Thoracic aorta (tissue), 2 donors: ENCODE results near the gene RAD9A. TPM values are rescaled to one million over a fixed set of nuclear protein-coding genes. Genes with fewer than 3 reads are reported as not detected.

Source experiments
- ATAC-seq: fragments of 150-250 bp; one replicate; pipeline ENCODE4 v1.8.0; 2017; ENCODE audit warnings: low read depth; ENCODE audit not compliant: insufficient number of reproducible peaks, low FRiP score
- DNase-seq: peaks from one replicate; pipeline ENCODE4 v3.0.0-alpha.2; 2020; ENCODE audit warnings: low spot score
- H3K27ac ChIP-seq, 2 donors: fragments of 200-600 bp; sonication (generic); 1 replicate in 1 of 2; 2 replicates in 1 of 2; pipeline ENCODE4 v1.5.1; 2016; ENCODE audit warnings: mild to moderate bottlenecking in 2 of 2, moderate library complexity in 2 of 2
- H3K27me3 ChIP-seq: fragments of 200-600 bp; sonication (generic); replicated peaks from 2 replicates; pipeline ENCODE4 v1.6.0; 2016; ENCODE audit warnings: mild to moderate bottlenecking; ENCODE audit not compliant: insufficient read depth
- H3K36me3 ChIP-seq: fragments of 200-600 bp; sonication (generic); one replicate; pipeline ENCODE4 v1.5.1; 2016
- H3K4me1 ChIP-seq, 2 donors: fragments of 200-600 bp; sonication (generic); 1 replicate in 1 of 2; 2 replicates in 1 of 2; pipeline versions ENCODE4 v1.5.1 to v1.6.0; 2016; ENCODE audit warnings: low read depth in 2 of 2, mild to moderate bottlenecking in 1 of 2; ENCODE audit not compliant: control insufficient read depth in 1 of 2
- H3K4me3 ChIP-seq: fragments of 200-600 bp; sonication (generic); 2 replicates; pipeline ENCODE4 v1.5.1; 2016; ENCODE audit warnings: mild to moderate bottlenecking
- H3K9me3 ChIP-seq: fragments of 200-600 bp; sonication (generic); 2 replicates; pipeline ENCODE4 v1.5.1; 2016
- total RNA-seq, 2 donors: library from RNA; depleted of rRNA; stranded (reverse); fragments of >200 nt; gene quantifications; one replicate each; pipeline versions ENCODE4 v1.1.0 to v1.2.3, GENCODE V29; 2016
- TF ChIP-seq, protein P1 (sequence below): fragments of 200-600 bp; sonication (generic); IDR thresholded peaks from one replicate; pipeline ENCODE4 v1.5.1; 2019; ENCODE audit warnings: antibody characterized with exemption

The RAD9A gene
- total RNA-seq, 2 donors from 2014 or later = 15.8 to 23.0 TPM

DNA sequence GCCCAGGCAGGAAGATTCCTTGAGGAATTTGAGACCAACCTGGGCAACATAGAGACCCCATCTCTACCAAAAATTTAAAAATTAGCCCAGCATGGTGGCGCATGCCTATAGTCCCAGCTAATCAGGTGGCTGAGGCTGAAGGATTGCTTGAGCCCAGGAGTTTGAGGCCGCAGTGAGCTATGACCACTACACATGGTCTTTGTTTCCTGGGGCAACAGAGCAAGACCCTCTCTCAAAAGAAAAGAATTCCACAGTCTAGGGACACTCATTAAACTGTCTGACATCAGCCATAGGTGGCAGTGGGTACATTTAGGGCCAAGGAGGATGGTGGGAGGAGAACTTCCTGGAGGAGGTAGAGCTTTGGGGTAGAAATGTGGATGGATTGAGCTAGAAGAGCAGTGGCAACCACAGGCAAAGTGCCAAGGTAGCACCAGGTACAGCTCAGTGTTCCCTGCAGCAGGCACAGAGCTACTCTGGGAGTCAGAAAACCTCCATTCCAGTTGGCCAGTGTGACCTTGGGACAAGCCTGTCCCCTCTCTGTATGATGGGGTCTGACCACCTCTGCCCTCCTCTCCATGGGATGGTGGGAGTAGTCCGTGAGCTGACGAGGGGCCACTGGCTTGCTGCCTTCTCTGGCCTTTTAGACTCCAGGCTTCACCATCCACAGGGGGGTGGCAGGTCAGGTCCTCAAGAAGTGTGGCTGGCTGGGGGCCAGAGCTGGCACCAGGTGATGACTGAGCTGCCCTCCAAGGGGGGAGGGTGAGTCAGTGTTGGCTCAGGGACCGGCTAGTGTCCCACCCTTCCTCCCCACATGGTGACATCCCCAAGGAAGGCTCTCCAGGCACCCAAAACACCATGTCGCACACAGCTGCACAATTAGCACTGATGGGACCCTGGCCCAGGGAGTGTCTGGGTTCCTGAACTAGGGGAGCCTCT lies 14.6 kb upstream of the RAD9A start:
- Histone ChIP-seq H3K9me3 (no peaks in the 10 kb centered on the region), H3K4me3 (no peak overlapping the region), H3K27me3 (no peaks in the 10 kb centered on the region), H3K4me1 (peaks cover 5 to 18% of the 10 kb centered on the region in 2 donors), H3K36me3 (no peaks in the 10 kb centered on the region), H3K27ac (no peak overlapping the region)
- DNase-seq = no peak
- TF ChIP-seq, protein P1, sequence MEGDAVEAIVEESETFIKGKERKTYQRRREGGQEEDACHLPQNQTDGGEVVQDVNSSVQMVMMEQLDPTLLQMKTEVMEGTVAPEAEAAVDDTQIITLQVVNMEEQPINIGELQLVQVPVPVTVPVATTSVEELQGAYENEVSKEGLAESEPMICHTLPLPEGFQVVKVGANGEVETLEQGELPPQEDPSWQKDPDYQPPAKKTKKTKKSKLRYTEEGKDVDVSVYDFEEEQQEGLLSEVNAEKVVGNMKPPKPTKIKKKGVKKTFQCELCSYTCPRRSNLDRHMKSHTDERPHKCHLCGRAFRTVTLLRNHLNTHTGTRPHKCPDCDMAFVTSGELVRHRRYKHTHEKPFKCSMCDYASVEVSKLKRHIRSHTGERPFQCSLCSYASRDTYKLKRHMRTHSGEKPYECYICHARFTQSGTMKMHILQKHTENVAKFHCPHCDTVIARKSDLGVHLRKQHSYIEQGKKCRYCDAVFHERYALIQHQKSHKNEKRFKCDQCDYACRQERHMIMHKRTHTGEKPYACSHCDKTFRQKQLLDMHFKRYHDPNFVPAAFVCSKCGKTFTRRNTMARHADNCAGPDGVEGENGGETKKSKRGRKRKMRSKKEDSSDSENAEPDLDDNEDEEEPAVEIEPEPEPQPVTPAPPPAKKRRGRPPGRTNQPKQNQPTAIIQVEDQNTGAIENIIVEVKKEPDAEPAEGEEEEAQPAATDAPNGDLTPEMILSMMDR = no peak
- ATAC-seq = no peak

- TF ChIP-seq, protein P1 = no peak
- Histone ChIP-seq H3K27me3 (no peaks in the 10 kb centered on the region), H3K36me3 (no peaks in the 10 kb centered on the region), H3K27ac (no peak overlapping the region), H3K9me3 (no peaks in the 10 kb centered on the region), H3K4me1 (peaks cover 5 to 17% of the 10 kb centered on the region in 2 donors), H3K4me3 (no peak overlapping the region)
- ATAC-seq (no peak), DNase-seq (no peak)
Measured at GRCh38 chr11:67378544-67378943, 13.2 kb upstream of the RAD9A start.

DNA sequence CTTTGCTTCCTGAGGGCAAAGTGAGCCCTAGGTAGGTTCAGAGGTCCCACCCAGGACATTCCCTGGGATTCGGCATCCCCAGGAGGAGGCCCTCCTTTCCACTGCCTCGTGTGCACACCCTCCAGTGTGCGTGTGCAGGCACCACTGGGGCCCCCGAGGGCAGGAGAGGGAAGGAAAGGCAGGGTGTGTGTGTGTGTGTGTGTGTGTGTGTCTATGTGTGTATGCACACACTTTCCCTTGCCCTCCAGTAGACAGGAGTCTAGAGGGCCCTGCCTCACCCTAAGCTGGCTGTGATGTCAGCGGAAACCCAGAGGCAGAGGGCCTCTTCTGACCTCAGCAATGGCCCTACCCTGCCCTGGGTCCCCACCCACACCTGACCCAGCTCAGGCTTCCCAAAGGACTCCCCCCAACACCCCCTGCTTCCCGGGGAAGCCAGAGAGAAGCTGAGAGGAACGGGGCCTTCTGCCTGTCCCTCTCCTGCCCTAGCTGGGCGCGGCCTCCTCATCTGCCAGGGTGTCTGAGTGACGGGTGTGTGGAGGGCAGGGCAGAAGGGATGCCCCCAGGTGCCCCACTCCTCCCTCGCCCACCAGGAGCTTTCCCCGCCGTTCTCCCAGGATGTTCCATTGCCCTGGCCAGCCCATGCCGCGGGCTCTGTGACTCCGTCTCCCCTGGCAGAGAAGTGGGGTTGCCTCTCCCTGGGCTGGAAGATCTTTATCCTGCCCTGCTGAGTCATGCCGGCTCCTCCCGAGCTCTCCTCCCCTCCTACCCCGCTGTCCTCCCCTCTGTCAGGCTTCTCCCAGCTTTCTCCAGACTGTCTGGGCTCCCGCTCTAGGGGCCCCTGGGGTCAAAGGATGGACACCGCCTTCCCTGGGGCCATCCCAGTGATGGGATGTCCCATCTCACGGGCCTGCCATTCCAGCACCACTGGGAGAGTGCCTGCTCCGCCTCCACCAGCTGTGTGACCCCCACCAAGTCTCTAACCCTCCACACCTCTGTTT lies 12.4 kb upstream of the RAD9A start:
- Histone ChIP-seq H3K4me1 (peaks cover 5 to 10% of the 10 kb centered on the region in 2 donors), H3K9me3 (no peaks in the 10 kb centered on the region), H3K4me3 (no peak overlapping the region), H3K27me3 (no peaks in the 10 kb centered on the region), H3K36me3 (no peaks in the 10 kb centered on the region), H3K27ac (no peak overlapping the region)
- DNase-seq (no peak), ATAC-seq (no peak)
- TF ChIP-seq, protein P1 = no peak

- Histone ChIP-seq H3K9me3 (no peaks in the 10 kb centered on the region), H3K4me3 (no peak overlapping the region), H3K36me3 (no peaks in the 10 kb centered on the region), H3K27ac (no peak overlapping the region), H3K4me1 (peaks cover 0 to 15% of the 10 kb centered on the region in 2 donors), H3K27me3 (no peaks in the 10 kb centered on the region)
- TF ChIP-seq, protein P1 = no peak
- no peak for DNase-seq
- no peak for ATAC-seq
Measured at GRCh38 chr11:67381244-67381972, 10.4 kb upstream of the RAD9A start.
